ENCODE measurements around the gene EEF1G.
A peak's percentile ranks its signal among the peaks of the same experiment; 100 is the strongest.
"Not testable (repeated sequence)": the region's sequence is repeated elsewhere in the genome, so short reads cannot be mapped to it uniquely, and the experiment has no call there.

EEF1G gene

DNA sequence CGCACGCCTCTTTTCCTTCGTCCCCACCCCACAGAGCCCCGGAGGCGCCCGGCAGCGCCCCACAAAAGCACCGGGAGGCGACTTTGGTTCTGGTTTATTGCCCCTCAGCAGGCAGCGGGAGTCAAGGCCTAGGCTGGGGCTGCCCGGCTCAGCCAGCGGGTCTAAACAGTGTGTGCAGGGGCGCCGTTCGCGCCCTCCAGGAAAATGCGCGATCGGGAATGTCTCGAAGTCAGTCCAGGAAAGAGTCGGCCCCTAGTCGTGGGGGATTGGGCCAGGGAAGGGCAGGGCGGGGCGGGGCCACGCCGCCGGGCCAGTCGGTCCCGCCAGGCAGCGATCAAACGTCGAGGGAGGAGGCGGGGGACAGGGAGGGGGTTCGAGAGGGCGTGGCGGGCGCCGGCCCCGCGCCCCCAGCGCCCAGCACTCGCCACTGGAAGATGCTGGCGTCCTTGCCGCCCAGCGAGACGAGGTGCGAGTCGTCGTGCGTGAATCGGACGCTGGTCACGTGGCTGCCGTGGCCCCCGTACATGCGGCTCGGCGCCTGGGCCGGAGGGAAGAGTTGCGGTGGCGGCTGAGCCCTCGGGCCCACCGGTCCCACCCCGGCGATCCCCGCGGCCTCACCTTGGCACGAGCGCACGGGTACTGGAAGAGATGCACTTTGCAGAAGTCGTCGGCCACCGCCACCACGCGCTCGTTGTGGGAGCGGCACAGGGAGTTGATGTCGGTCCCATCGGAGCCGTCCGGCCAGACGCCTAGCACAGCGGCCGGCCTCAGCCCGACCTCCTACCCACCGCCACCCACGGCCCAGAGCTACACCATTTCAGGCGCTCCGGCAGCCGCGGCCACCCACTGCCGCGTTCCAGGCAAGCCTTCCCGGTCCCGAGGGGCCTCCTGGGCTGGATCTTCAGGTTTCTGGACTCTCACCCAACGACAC, 28.7 kb upstream of the EEF1G start:
- no peak for DNase-seq

DNA sequence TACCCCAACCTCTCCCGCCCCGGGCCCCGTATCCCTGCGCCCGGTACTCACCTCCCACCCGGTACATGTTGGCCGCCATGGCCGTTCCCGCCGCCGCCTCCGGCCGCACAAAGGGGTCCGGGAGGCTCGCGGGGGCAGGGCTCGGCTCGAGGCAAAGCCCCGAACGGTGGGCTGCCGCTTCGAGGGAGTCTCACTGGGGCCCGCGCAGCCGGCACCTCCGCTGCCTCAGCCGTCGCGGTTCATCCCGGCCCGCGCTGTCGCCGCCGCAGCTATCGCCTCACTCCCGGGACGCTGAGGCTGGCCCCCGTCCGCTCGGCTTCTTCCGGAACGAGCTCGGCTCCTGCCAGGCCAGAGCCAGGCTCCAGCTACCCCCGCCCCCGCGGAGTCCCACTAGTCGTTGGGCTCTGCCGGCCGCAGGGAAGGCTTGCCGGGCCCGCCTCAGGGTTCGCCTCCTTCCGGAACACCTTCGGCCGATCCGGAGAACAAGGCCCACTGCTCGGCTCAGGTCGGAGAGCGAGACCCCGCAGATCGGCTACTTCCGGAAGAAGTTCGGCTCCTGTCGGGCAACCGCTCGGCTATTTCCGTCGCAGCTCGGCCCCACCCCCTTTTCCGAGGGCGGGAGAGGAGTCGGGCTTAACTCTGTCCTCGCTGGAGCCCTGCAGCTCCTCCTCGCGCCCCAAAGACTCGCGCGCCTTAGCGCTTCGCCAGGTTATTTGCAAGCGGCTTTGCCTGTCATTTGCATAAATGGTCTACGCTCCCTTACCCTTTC, 27.9 kb upstream of the EEF1G start, which contains the start of gene MTA2:
Gene MTA2, minus strand, starts transcription at position 494 of the 769 bp plus-strand sequence. Its CDS starts 415 bp downstream, at position 79.
- peak; percentile 84 for DNase-seq

DNA sequence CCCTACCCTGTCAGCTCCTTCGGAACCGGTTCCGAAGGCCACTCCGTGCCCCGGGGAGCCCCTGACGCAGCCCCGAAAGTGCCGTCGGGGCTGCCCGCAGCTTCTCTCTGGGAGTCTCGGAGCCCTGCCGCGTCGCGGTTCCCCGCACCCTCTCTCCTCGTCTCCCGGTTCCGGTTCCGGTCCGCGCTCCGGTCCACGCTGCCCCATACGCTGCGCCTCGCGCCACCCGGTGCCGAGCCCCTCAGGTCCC, 27.4 kb upstream of the EEF1G start:
- no peak for DNase-seq

DNA sequence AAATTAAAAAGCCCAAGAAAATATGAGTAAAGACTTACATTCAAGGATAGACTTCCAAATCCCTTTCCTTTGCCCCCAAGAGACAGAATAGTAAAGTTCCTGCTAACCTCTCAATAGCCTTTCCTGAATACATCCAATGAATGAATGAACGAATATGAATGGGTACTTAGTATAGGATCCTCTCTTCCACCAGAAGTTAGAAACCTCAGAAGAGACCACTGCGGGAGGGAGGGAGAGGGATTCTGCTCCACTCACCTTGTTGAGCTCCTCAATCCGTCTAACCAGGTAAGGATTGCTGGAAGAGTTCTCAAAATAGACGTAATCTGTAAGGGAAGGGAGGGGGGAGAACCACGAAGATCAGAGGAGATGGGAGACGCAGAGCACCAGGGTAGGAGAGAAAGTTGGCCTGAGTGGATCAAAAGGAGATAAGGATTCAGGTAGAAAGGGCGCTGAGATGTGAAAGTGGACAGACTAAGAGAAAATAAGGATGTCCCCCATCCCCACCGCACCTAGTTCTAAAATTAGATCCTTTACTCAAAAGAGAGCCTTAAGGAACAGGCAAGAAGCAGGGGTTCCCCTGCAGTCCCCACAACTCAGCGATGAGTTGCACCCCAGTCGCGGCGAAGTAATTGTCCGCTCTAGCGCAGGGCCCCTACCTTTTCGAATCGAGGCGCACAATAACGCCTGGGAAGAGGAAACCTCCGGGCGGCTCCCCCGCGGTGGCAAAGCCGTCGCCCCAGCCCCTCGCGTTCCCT, 26.9 kb upstream of the EEF1G start:
- DNase-seq: no peak

DNA sequence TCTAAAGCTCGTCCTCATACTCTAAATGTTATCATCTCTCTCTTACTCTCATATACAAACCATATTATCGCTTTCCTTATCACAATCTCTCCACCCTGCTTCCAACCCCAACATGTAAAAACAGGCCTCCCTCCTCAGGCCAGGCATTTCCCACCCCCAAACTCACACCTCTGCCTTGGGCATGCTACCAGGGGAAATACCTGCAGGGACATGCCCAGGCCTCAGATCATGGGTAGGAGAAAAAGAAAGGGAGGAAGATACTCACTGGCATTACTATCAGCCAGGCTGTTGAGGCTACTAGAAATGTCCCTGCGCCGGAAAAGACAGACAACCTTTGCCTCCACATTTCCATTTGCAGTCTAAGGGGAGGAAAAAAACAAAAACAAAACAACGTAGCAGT, 26.2 kb upstream of the EEF1G start:
- no peak for DNase-seq

DNA sequence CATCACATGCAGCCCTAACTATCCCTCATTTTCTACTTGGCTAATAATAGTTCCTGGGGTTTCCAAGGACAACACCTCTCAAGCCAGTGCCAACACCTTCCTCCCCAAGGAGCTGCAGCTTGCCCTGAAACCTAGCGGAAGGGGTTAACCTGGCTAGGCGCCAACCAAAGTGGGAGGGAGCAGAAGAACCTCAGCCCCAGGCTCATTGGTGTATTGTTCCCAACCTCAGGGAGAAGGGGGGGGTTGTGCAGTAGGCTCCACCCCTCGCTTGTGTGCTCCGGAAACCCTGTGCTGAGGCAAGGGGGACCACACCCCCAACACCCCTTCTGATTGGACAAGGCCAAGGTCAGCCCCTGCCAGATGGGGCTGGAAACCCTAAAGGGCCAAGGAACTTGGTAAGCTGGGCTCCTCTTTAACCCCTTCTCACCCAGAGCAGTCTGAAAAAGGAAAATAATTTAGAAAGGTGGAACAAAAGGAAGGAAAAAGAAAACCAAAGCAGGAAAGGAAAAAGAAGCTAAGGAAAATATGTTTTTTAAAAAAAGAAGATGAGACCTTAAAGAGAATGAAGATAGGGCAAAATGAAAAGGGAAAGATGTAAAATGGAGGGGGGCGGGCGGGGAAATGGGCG, 25.5 kb upstream of the EEF1G start:
- DNase-seq: peak; percentile 64

DNA sequence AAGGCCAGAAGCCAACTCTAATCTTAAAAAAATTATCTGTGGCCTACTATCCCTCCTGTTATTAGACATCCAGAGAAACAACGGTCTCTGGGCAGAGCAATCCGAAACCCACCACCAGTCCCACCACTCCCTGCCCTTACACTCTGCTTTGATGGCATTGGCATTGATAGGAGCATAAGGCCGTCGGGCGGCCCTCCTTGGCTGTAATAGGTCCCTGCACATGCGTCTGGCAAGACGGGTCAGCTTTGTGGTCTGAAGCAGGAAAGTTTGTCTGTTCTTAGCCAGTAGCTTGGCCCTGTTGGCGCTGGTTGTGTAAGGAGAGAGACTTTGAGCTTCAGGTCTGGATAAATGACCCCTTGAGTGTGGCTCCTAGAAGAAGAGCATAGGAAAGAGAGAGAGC, 21.4 kb upstream of the EEF1G start:
- no peak for DNase-seq

DNA sequence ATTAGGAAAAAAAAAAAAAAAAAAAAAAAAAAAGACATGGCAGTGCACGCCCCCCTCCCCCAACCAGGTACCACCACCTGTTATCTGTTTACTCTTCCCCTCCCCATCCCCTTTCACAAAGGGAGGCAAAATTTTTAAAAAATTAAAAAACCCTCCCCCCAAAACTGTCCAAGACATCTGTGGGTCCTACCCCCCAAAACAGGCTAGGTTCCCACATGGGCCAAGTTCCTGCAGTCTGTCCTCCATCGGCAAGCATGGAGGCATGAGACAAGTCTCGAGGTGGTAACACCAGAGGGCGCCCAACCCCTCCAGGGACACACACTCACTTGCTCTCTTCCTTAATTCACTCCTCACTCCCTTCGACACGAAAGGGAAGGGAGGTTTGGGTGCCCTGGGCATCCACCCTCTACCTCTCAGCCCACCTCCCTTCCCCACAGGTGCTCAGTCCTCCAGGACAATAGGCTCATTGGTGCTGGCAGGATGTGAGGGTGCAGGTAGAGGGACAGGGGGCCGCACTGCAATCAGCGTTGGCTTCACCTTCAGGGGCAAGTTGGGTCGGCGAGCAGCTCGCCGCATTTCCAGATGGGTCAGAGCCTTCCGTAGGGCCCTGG, 19.8 kb upstream of the EEF1G start:
- peak; percentile 55 for DNase-seq

DNA sequence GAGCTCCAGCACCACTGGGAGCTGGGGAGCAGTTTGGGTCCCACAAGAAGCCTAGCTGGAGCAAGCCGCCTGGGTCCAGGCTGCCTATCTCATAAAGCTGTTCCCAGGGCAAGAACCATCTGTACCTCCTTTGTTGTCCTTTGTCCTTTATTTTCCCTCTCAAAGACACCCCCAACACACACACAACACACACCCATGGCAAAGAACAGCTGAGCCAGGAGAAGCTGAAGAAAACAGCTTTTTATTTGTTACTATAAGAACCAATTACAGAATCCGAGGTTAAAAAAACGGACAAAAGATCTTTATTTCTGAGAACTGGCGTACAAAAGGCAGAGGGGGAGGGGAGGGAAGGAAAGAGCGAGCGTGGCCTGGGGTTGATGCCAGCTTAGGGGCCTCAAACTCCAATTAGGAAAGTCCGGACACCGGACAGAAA, 19.3 kb upstream of the EEF1G start:
- DNase-seq: no peak

DNA sequence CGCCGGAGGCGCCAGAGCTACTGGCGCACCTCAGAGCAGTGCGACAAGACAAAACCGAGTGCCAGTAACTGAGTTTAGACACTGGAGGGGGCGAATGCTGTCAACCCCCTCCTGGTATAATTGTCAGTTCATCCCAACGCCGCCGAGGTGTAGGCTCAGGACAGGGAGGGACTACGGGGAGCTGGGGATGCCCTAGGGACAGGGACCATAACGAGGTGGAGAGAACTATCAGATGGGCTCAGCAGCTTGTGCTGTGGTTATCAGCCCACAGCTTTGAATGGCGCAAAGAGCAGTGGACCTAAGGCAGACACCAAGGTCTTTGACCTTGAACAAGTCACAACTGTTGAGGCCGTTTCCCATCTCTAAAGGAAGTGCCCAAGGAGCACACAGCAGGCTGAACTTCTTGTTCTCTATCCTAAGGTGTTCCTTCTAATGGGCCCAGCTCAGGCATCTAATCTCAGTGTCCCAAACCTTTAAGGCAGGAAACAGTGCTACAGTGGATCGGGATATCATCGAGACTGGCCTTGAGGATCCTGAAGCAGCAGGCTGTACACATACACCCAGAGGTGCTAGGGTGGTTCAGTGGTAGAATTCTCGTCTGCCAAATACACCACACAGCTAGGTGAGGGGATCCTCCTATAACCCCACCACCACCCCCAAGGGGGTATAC, 18.6 kb upstream of the EEF1G start:
- DNase-seq: no peak

DNA sequence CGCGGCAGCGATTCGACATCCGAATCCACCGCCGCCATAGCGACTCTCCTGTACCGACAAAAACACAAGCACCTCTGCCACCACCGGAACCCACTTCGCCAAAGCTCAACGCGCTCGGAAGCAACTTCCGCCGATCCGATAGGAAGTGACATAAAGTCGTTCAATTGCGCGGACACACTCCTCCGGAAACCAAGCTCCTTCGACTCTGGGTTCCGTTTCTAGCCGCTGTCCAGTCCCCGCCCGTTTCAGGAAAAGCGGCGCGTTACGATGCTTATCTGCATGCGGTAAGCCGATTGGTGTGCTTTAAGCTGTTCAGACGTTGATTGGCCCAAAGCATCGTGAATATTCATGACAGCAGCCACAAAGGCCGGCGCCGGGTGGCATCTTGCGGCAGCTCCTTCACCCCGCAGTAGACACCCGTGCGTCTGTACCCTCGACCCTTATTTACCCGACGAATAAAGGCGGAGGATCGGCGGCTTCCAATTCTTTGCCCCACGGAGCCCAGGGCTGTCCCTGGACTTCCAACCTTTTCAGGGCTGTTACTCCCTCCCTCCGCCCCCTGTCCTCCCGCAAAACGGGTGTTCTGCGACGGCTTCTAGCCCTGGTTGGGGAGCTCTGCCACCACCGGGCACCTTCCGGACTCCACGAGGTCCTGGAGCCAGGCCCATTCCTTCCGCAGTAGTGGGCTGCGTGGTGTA, 17.9 kb upstream of the EEF1G start, which contains the start of gene TUT1:
Gene TUT1, minus strand, starts transcription at position 76 of the 698 bp plus-strand sequence. Its CDS starts 38 bp downstream, at position 38.
- peak; percentile 98 for DNase-seq

DNA sequence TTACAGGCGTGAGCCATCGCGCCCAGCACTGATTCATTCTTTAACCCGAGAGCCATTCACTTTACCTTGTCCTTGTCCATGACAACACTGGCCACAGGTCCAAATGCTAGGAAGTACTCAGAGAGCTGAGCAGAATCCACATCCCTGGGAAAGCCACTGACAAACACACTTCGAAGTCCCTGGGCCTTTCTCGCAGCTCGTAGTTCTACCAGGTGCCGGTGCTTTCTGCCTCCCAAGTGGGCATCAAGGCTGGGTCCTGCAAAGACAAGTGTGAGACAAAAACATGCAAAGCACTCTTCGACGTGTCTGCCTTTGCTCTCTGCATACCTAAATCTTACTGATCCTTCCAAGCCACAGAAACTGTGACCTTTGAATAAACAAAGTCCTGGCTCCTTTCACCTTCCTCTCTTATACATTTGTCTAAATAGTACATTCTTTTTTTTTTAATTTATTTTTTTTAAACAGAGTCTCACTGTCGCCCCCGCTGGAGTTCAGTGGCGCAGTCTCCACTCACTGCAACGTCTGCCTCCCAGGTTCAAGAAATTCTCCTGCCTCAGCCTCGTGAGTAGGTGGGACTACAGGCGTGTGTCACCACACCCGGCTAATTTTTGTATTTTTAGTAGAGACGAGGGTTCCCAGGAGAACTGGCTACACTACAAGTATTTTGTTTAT, 15.4 kb upstream of the EEF1G start:
- DNase-seq: no peak

DNA sequence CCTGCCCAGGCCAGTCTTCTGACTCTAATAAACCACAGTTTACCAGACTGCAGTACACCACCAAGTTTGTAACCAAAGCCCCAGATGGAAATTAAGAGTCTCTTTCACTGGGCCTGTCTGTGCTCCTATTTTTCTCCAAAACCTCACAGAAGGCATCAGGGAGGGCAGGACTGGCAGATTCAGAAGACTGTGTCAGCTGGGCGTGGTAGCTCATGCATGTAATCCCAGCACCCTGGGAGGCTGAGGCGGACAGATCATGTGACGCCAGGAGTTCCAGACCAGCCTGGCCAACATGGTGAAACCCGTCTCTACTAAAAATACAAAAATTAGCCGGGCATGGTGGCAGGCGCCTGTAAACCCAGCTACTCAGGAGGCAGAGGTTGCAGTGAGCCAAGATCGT, 11.7 kb upstream of the EEF1G start:
- DNase-seq: not testable (repeated sequence)

DNA sequence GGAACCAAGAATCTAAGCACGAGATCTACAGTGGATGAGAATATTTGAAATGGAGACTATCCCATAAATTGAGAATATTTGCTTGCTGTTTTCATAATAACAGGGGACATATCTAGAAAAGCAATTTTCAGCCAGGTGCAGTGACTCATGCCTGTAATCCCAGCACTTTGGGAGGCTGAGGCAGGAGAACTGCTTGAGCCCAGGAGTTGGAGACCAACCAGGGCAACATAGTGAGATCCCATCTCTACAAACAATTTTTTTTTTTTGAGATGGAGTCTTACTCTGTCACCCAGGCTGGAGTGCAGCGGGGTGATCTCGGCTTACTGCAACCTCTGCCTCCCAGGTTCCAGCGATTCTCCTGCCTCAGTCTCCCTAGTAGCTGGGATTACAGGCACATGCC, 8.0 kb upstream of the EEF1G start:
- not testable (repeated sequence) for DNase-seq

DNA sequence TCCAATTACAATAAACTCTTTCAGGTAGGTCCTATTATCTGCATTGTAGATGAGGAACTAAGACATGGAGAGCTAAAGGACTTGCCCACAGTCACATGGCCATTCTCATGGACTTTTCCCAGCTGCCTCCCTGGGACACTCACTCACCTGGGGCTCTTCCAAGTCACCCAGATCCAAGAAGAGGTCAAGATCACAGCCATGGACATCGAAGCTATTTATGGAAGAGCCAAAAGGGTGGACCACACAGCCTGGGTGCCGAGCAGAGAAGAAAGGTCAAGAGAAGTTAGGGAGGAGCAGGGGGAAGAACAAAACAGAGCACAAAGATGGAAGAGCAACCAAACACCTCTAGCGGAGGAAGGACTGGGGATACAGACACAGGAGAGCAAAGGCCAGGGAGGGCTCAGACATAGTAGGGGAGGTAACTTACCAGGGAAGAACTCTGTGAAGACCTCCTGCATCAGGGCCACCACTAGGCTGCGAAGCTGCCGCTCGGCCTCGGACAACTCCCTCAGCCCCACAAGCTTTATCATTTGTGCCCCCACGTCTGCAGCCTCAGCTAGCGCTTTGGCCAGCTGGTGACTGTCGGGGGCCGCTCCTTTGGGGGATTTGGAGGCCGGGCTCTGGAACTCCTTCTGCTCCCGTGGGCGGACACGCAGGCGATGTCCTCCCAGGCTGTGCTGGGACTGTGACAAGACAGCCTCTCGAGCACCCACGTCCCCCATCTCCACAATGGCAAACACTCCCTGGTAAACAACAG, 7.4 kb upstream of the EEF1G start:
- no peak for DNase-seq

DNA sequence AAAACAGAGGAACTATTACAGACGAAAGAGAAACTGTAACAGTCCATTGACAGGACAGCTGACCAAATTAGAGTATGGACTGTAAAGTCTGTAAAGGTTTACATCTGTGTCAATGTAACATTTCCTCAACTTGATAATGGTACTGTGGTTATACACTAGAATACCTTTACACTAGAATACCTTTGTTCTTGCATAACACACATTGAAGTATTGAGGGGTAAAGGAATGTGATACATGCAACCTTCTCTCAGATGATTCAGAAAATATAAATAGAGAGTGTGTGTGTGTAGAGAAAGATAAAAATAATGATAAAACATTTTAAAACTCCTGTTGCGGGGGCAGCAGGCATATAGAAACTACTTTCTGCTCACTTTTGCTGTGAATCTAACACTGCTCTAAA, 5.6 kb upstream of the EEF1G start:
- no peak for DNase-seq

DNA sequence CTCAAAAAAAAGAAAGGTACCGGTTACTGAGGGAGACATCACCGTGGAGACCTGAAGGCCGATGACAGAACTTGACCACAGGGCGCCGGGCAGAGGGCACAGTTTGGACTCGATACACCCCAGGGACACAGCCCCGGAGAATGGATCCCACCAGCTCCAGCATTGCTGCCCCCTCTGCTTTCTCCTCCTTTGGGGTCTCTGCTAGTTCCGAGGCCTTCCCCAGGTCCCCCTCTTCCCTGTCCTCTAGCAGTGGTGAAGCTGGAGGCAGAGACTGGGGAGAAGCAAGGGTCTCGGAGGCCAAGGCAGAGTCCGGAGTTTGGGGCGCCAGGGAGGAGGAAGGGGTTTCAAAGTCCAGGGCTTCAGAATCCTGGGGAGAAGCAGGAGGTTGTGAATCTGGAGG, 4.8 kb upstream of the EEF1G start:
- no peak for DNase-seq

DNA sequence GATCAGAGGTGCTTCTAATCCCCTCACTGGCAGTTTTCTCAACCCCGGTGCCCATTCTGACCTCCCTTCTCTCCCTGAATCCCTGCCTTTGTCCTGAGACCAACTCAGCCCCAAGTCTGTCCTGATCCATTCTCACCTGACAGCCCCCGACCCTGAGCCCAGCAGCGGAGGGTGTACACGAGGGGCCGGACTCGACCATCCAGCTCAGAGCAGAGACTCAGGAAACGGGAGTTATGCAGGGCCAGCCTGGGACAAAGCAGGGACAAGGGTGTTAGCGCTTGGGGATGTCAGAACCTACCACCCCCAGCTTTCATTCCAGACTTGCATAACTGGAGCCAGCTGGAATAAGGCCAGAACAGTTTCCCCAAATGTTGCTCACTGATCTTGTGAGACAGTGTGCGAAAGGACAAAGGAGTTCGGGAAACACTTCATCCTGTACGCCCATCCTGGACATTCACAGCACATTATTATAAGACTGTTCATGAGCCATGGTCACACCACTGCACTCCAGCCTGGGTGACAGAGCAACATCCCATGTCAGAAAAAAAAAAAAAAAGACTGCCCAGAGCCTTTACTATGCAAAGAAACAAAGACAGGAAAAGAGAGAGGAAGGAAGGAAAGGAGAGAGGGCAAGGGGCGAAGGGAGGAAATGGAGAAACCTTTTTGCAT, 3.5 kb upstream of the EEF1G start:
- DNase-seq: no peak

DNA sequence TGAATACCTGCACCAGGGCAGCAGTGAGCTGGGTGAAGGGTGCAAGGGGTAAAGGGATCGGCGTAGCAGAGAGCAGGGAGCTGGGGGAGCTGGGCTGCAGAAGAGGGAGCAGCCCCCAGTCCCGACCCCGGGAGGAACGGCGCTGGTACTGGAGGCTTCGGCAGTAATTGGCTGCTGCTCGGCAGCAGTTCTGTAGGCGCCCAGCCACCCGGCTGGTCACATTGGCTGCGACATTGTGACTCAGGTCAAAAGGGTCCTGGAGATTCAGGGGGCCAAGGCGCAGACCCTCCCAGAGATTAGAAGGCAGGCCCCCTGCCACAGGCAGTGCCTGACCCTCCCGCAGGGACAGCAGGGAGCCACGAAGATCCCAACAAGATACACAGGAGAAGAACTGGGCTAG, 2.1 kb upstream of the EEF1G start:
- DNase-seq: no peak
